Gastrocnemius medialis (tissue), 4 donors: ENCODE results near the gene ELF5.

Source experiments
- CTCF ChIP-seq, 5 experiments: fragments of 450-650 bp in 3 of 5; fragments of 200-600 bp in 2 of 5; sonication (generic) in 2 of 5; IDR thresholded peaks in 4 of 5; conservative IDR thresholded peaks in 1 of 5; 1 replicate in 4 of 5; 2 replicates in 1 of 5; pipeline ENCODE4 v1.5.1; 2016 to 2019; ENCODE audit warnings: antibody characterized with exemption in 5 of 5, mild to moderate bottlenecking in 3 of 5, moderate library complexity in 3 of 5
- POLR2A ChIP-seq, 2 donors: fragments of 450-650 bp; IDR thresholded peaks; one replicate each; pipeline ENCODE4 v1.6.1; 2017; ENCODE audit warnings: antibody characterized with exemption in 2 of 2, mild to moderate bottlenecking in 2 of 2, moderate library complexity in 2 of 2

GRCh38 chr11:34443136-34443535 is 70.5 kb downstream of the ELF5 start:
- TF ChIP-seq CTCF (IDR thresholded peaks at IDR 0.05 in 4 of 5, conservative IDR thresholded peaks at IDR 0.05 in 1 of 5) (no peak), POLR2A (IDR thresholded peaks at IDR 0.05) (no peak)
